Mesodermal cell (in vitro differentiated cells): Measurements from ENCODE around the gene SND1.
A peak's percentile ranks its signal among the peaks of the same experiment; 100 is the strongest.

Experiments used
- H3K27ac ChIP-seq: 2 replicates; pipeline ENCODE4 v1.7.0; 2013; ENCODE audit warnings: mild to moderate bottlenecking, low read depth, low read length, moderate library complexity; ENCODE audit not compliant: severe bottlenecking
- H3K36me3 ChIP-seq: 2 replicates; pipeline ENCODE4 v1.7.1; 2013; ENCODE audit warnings: mild to moderate bottlenecking, low read length, moderate library complexity; ENCODE audit not compliant: control insufficient read depth, insufficient read depth
- H3K4me1 ChIP-seq: one replicate; pipeline ENCODE4 v1.7.1; 2013; ENCODE audit warnings: mild to moderate bottlenecking, low read length; ENCODE audit not compliant: insufficient read depth, control insufficient read depth, poor library complexity, severe bottlenecking
- H3K4me3 ChIP-seq: 2 replicates; pipeline ENCODE4 v1.7.0; 2013; ENCODE audit warnings: low read length, control low read depth, mild to moderate bottlenecking; ENCODE audit not compliant: insufficient read depth, poor library complexity, severe bottlenecking; ENCODE audit errors: extremely low read depth
- H3K9me3 ChIP-seq: 2 replicates; pipeline ENCODE4 v1.7.1; 2013; ENCODE audit warnings: mild to moderate bottlenecking, low read length, moderate library complexity; ENCODE audit not compliant: control insufficient read depth
- whole genome bisulfite sequencing, 2 experiments: methylation state at CpG; one replicate each; pipeline ENCODE4 v1.1.5; 2013; ENCODE audit warnings: missing lambda C conversion rate in 2 of 2; ENCODE audit not compliant: insufficient coverage in 2 of 2; 5-methylcytosine and 5-hydroxymethylcytosine counted together

The SND1 gene

GRCh38 chr7:128097211-128097731 is 445.3 kb downstream of the SND1 start:
- no peak overlapping the region for H3K27ac ChIP-seq
- H3K9me3 ChIP-seq: no peaks in the 10 kb centered on the region
- H3K36me3 ChIP-seq: peaks cover 34% of the 10 kb centered on the region
- peaks cover 7% of the 10 kb centered on the region for H3K4me1 ChIP-seq
- H3K4me3 ChIP-seq: no peak overlapping the region
- 97% methylated on average over 7 of the region's 7 CpGs for WGBS, 2 experiments

- Histone ChIP-seq H3K4me3 (no peak overlapping the region), H3K36me3 (peaks cover 33% of the 10 kb centered on the region), H3K4me1 (peaks cover 7% of the 10 kb centered on the region), H3K9me3 (no peaks in the 10 kb centered on the region), H3K27ac (no peak overlapping the region)
- WGBS, 2 experiments: 88 to 97% methylated on average over 2 to 3 of the region's 5 CpGs
Measured at GRCh38 chr7:128098629-128099028, 446.6 kb downstream of the SND1 start.

- Histone ChIP-seq H3K4me3 (no peak overlapping the region), H3K9me3 (no peaks in the 10 kb centered on the region), H3K36me3 (peaks cover 28% of the 10 kb centered on the region), H3K4me1 (peaks cover 11% of the 10 kb centered on the region), H3K27ac (no peak overlapping the region)
- 96% methylated on average over 3 to 5 of the region's 5 CpGs for WGBS, 2 experiments
Measured at GRCh38 chr7:128099204-128099671, 447.2 kb downstream of the SND1 start.

- H3K4me3 ChIP-seq: no peak overlapping the region
- peaks cover 12% of the 10 kb centered on the region for H3K4me1 ChIP-seq
- H3K36me3 ChIP-seq: peaks cover 16% of the 10 kb centered on the region
- no peak overlapping the region for H3K27ac ChIP-seq
- no peaks in the 10 kb centered on the region for H3K9me3 ChIP-seq
- 96 to 100% methylated on average over 2 to 3 of the region's 3 CpGs for WGBS, 2 experiments
Measured at GRCh38 chr7:128100225-128100948, 448.4 kb downstream of the SND1 start.

- no peaks in the 10 kb centered on the region for H3K9me3 ChIP-seq
- H3K27ac ChIP-seq: no peak overlapping the region
- H3K36me3 ChIP-seq: peaks cover 13% of the 10 kb centered on the region
- peaks cover 12% of the 10 kb centered on the region for H3K4me1 ChIP-seq
- H3K4me3 ChIP-seq: no peak overlapping the region
- WGBS, 2 experiments: 86 to 91% methylated on average over 9 to 10 of the region's 10 CpGs
Measured at GRCh38 chr7:128100949-128101713, 449.1 kb downstream of the SND1 start.

GRCh38 chr7:128102490-128103291 is 450.7 kb downstream of the SND1 start:
- H3K4me1 ChIP-seq: peaks cover 12% of the 10 kb centered on the region
- H3K4me3 ChIP-seq: no peak overlapping the region
- WGBS, 2 experiments: 87 to 88% methylated on average over 6 to 7 of the region's 7 CpGs
- peaks cover 7% of the 10 kb centered on the region for H3K36me3 ChIP-seq
- H3K27ac ChIP-seq: no peak overlapping the region
- no peaks in the 10 kb centered on the region for H3K9me3 ChIP-seq

- Histone ChIP-seq H3K9me3 (no peaks in the 10 kb centered on the region), H3K4me3 (peak overlapping the region; percentile 19), H3K36me3 (no peaks in the 10 kb centered on the region), H3K4me1 (peaks cover 6% of the 10 kb centered on the region), H3K27ac (no peak overlapping the region)
- 62 to 69% methylated on average over 32 to 44 of the region's 44 CpGs for WGBS, 2 experiments
Measured at GRCh38 chr7:128103498-128104107, 451.6 kb downstream of the SND1 start.

- peaks cover 5% of the 10 kb centered on the region for H3K4me1 ChIP-seq
- H3K27ac ChIP-seq: no peak overlapping the region
- 7 to 9% methylated on average over 47 to 59 of the region's 59 CpGs for WGBS, 2 experiments
- H3K36me3 ChIP-seq: no peaks in the 10 kb centered on the region
- no peaks in the 10 kb centered on the region for H3K9me3 ChIP-seq
- H3K4me3 ChIP-seq: peak overlapping the region; percentile 19
Measured at GRCh38 chr7:128104108-128104742, 452.2 kb downstream of the SND1 start.

- Histone ChIP-seq H3K27ac (no peak overlapping the region), H3K4me1 (peaks cover 5% of the 10 kb centered on the region)
Measured at GRCh38 chr7:128105228-128106022, 453.4 kb downstream of the SND1 start.

More at GRCh38 chr7:128105228-128106022, 453.4 kb downstream of the SND1 start:
- Histone ChIP-seq H3K36me3 (no peaks in the 10 kb centered on the region), H3K9me3 (no peaks in the 10 kb centered on the region), H3K4me3 (no peak overlapping the region)
- 93 to 95% methylated on average over 9 to 11 of the region's 11 CpGs for WGBS, 2 experiments
